T47D (cell line): ENCODE data around the gene B3GALT5.

Experiments used
- DNase-seq, 2 experiments: peaks; one replicate each; pipeline versions ENCODE4 v3.0.0 to v3.0.0-alpha.2; 2011 to 2012; ENCODE audit warnings: low read depth in 1 of 2, low spot score in 1 of 2
- JUND ChIP-seq: IDR thresholded peaks from 2 replicates; pipeline ENCODE4 v1.6.1; 2012; ENCODE audit warnings: low read depth
- in situ Hi-C: cut with HindIII; loops from 2 replicates; pipeline ENCODE4 v1.10.0; 2016; ENCODE audit warnings: low sequenced_read_pairs, low pct_unique_long_range_greater_than_20kb

Gene B3GALT5

DNA sequence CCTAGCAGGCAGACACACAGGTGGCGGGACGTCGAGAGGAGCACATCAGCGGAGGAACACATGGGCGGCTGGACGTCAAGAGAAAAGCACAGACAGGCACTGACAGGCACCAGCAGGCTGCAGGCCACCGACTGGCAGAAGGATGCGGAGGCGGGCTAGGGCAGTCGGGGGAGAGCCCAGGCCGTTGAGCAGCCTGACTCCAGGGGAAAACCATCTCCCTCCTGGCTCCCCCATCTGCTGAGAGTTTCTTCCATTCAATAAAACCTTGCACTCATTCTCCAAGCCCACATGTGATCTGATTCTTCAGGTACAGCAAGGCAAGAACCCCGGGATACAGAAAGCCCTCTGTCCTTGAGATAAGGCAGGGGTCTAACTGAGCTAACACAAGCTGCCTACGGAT, 25.5 kb downstream of the B3GALT5 start:
- in situ Hi-C loops, result no loop called here
- no peak for DNase-seq
- TF ChIP-seq JUND, result no peak

DNA sequence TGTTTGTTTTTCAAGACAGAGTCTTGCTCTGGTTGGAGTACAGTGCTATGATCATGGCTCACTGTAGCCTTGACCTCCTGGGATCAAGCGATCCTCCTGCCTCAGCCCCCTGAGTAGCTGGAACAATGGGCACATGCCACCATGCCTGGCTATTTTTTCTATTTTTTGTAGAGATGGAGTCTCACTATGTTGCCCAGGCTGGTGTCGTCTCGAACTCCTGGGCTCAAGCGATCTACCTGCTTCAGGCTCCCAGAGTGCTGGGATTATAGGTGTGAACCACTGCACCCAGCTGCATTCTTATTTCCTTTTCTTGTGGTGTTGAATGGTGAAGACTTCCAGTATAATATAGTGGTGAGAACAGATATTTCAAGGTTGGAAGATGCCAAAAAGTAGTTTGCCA, 28.0 kb downstream of the B3GALT5 start:
- in situ Hi-C loops, result no loop called here
- TF ChIP-seq JUND, result no peak
- no peak for DNase-seq

DNA sequence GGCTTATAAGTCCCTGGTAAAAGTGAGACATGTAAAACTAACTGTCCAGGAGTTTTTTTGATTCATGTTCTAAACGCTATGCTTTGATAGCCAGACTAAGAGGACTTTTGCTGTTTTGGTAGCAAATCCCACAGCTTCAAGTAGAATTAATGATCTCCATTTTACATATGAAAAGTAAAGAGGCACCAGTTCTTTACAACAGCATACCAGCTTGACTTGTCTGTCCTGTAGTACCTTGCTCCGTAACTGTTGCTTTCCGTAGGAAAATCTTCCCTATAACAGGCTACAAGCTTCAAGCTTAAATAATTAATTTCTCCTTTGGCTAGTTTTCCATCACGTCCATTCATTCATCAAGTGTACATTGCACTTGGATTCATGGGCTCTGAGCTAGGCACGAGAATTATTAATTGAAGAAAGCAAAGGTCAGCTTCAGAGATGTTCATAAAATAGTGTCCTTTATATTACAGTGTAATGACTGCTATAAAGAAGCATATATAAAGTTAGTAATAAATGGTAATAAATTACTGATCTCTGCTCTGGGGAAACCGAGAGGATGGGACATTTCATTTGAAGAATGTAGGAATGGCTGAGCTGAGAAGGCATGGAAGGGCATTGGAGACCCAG, 29.2 kb downstream of the B3GALT5 start:
- in situ Hi-C loops, result no loop called here
- no peak for DNase-seq
- no peak for TF ChIP-seq JUND

DNA sequence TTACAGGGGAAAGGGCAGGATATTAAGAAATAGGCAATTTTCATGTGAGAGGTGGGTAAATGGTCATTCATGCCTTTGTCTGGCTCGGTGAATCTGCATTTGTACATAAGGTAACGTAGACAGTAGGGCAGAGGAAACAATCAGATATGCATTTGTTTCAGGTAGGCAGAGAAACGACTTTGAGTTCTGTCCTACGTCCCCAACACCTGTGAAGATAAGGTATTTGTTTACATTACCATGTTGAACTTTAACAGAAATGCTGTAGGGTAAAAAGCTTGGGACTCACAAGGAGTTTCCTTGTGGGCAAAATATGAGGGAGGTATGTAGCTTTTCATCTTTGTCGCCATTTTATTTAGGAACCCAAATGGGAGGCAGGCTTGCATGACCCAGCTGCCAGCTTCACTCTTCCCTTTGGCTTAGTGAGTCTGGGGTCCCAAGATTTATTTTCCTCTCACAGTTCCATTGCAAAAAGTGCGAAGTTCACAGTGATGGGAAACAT, 31.4 kb downstream of the B3GALT5 start:
- in situ Hi-C loops, result no loop called here
- DNase-seq, result no peak
- no peak for TF ChIP-seq JUND

DNA sequence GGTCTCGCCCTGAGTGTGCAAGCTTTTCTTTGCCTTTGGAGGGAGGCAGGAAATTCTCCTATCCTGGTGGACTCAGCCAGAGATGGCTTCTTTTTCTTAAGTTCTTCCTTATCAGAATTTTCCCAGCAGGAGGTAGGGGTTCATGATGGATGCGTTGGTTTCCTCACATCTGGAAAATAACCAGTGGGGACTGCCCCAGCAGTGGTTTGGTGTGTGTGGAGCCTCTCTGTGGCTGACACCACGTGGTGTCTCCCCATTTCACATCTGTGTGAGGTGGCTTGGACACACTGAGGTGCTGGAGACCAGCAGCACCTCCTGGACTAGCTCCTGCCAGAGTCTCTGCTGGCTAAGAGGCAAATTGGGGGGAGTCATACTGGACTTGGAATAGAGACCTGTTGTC, 32.6 kb downstream of the B3GALT5 start:
- in situ Hi-C loops, result no loop called here
- TF ChIP-seq JUND, result no peak
- no peak for DNase-seq

DNA sequence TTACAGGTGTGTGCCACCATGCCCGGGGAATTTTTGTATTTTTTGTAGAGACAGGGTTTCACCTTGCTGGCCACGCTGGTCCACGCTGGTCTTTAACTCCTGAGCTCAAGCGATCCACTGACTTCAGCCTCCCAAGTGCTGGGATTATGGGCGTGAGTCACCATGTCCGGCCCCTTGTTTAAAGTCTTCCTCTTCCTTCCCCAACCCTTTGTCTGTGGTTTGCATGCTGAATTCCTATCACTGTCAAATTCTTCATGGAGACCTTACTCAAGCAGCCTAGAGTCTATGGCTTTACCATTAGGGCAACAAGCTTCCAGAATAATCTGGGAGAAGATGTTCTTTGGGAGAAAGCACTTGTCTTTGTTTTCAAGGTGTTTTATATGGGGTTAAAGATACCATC, 34.7 kb downstream of the B3GALT5 start:
- in situ Hi-C loops, result no loop called here

DNA sequence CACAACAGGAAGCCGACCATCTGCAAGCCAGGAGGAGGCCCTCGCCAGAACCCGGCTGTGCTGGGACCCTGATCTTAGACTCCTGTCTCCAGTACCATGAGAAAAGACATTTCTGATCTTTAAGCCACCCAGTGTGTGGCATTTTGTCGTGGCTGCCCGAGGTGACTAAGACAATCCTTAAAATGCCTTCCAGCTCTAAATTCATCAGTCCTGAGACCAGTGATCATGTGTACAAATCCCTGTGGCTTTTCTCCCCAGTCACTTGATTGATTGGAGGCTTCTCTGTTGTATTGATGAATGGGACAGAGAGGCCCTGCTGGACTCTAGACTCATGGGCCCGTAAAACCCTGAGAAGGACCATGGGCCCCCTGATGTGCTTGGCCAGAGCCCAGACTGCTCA, 36.1 kb downstream of the B3GALT5 start:
- DNase-seq, result no peak
- no peak for TF ChIP-seq JUND

More for the DNA sequence above, 34.7 kb downstream of the B3GALT5 start:
- TF ChIP-seq JUND, result no peak
- DNase-seq, result no peak

DNA sequence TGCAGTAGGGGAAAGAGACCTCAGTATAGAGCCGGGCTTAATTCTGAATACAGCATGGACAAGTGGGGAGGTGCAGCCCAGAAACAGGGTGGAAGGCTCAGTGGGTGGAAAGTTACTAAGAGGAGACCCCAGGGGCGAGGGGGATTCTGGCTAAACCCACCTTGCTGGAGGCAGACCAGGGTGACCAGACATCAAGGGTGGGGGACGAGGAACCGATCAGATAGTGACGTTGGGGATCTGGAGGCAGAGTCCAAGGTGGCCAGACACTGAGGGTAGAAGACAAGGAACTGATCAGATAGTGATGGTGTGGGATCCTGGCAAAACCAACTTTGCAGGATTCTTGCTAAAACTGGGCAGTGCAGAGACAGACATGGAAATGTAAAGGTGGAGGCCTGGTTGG, 36.8 kb downstream of the B3GALT5 start:
- no peak for DNase-seq

More for the DNA sequence above, 36.1 kb downstream of the B3GALT5 start:
- in situ Hi-C loops, result no loop called here

DNA sequence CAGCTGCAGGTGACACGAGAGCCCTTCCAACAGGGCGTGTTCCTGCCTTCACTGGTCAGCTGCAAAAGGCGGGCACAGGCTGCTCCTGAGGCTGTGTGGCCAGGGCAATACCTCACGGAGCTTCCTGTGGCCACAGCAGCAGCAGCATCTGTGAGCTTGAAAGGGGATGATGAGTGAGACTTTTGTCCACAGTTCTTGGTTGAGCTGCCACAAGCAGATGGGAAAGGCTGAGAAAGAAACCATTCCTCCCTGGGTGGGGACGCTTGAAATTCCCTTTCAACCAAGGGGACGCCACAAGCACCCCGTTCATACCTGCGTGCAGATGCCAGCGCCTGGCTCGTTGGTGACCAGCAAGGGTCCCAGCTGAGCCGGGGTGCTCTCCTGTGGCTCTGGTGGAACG, 37.6 kb downstream of the B3GALT5 start:
- no peak for DNase-seq
- in situ Hi-C loops, result no loop called here
- TF ChIP-seq JUND, result no peak

More for the DNA sequence above, 36.8 kb downstream of the B3GALT5 start:
- in situ Hi-C loops, result no loop called here
- no peak for TF ChIP-seq JUND

DNA sequence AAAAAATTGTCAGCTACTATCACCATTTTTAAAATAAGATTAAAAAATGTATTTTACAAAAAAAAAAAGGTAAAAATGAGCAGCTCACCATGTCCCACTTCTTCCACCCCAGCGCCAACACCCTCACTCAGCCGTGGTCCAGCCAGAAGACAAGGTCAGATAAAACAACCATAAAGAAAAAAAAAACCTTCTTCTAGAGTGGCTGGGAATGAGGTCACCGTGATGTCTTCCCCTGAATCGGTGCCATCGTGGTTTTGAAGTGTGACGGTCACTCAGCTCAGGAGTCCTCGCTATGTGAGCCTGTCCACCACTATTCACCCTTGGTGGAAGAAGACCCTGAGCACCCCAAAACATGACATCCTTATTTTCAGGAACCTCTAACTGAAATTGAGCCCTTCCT, 38.1 kb downstream of the B3GALT5 start:
- no peak for TF ChIP-seq JUND
- DNase-seq, result no peak
- in situ Hi-C loops, result no loop called here

DNA sequence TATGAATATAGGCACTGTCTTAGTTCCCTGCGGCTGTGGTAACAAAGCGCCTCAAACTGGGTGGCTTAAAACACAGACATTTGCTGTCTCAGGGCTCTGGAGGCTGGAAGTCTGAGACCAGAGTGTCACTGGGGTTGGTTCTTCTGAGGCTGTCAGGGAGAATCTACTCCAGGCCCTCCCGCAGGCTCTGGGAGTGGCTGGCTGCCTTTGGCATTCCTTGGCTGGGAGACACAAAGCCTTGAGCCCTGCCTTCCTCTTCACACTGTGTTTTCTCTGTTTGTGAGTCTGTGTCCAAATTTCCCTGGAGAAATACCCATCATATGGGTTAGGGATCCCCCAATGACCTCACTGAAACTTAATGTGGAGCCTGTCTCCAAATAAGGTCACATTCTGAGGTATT, 38.5 kb downstream of the B3GALT5 start:
- DNase-seq, result no peak
- no peak for TF ChIP-seq JUND
- in situ Hi-C loops, result no loop called here

DNA sequence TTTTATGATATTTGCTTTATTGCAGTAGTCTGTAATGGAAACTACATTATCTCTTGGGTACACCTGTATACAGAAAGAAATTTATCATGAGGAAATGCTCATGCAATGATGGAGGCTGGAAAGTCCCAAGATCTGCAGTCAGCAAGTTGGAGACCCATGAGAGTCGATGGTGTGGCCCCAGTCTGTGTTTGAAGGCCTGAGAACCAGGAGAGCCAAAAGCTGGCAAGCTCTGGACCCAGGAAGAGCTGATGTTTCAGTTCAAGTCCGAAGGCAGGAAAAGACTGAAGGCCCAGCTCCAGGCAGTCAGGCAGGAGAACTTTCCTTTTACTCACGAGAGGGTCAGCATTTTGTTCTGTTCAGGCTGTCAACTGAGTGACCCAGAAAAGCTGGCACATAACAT, 42.2 kb downstream of the B3GALT5 start:
- no peak for DNase-seq
- in situ Hi-C loops, result no loop called here
- no peak for TF ChIP-seq JUND

DNA sequence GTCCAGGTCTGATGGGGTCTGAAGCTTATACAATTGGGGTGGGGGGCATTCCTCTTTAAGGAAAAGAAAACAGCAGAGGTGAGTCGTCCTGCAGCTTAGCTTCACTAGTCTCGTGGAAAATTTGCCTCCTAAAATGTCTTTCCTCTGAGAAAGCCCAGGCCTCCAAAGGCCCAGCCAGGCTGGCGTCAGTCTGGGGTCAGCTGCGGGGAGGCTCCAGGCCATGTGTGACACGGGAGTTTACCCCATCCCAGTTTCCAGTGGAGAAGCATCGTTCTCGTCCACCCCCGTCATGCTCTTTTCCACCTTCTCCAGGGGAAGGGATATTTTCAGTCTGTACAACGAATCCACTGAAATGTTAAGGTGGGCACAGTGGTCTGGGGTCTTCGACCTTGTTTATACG, 42.8 kb downstream of the B3GALT5 start:
- no peak for TF ChIP-seq JUND
- in situ Hi-C loops, result no loop called here
- DNase-seq, result no peak

DNA sequence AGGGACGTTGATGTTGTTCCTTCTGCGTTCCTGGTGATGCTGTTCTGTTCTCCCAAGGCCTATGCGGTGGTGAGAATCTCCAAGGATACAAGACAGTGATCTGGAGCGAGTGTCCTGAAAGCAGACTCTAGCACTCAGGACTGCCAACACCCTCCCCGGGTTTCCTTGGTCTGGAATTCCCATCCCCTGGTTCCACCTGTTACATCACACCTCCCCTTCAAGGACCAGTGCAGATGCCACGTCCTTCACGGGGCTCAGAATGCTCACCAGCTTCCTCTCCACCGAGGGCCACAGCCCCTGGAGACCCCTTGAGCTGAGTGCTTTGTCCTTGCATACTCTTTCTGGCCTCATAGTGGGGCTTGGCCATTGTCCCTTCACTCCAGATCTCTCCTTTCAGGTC, 43.5 kb downstream of the B3GALT5 start:
- DNase-seq, result no peak
- no peak for TF ChIP-seq JUND
- in situ Hi-C loops, result no loop called here
